HepG2 (cell line): ENCODE results near the gene SPAG6. TPM values are rescaled to one million over a fixed set of nuclear protein-coding genes. Genes with fewer than 3 reads are reported as not detected.

Experiments
- AGO1 ChIP-seq: fragments of 200-400 bp; formaldehyde crosslinking; IDR thresholded peaks from 2 replicates; pipeline ENCODE4 v1.6.1; 2017; ENCODE audit warnings: mild to moderate bottlenecking, low read depth, low read length, moderate library complexity; ENCODE audit not compliant: poor library complexity, severe bottlenecking
- CCDC6 ChIP-seq: sonication (generic); formaldehyde crosslinking; IDR thresholded peaks from 2 replicates; pipeline ENCODE4 v1.8.1; 2022; ENCODE audit warnings: mild to moderate bottlenecking, missing genetic modification reagents, moderate library complexity
- FOXO1 ChIP-seq: sonication (generic); formaldehyde crosslinking; IDR thresholded peaks from 2 replicates; pipeline ENCODE4 v1.4.0; 2020; ENCODE audit warnings: missing genetic modification reagents
- HNRNPL ChIP-seq: fragments of 200-400 bp; formaldehyde crosslinking; IDR thresholded peaks from 2 replicates; pipeline ENCODE4 v1.6.1; 2017; ENCODE audit warnings: mild to moderate bottlenecking, low read depth, low read length
- JDP2 ChIP-seq: sonication (generic); formaldehyde crosslinking; IDR thresholded peaks from 2 replicates; pipeline ENCODE4 v1.8.1; 2022; ENCODE audit warnings: missing genetic modification reagents, borderline replicate concordance
- MTA1 ChIP-seq: sonication (generic); formaldehyde crosslinking; IDR thresholded peaks from 2 replicates; pipeline ENCODE4 v1.4.0; 2020; ENCODE audit warnings: missing genetic modification reagents, mild to moderate bottlenecking, borderline replicate concordance
- NPAS2 ChIP-seq: sonication (generic); formaldehyde crosslinking; IDR thresholded peaks from 2 replicates; pipeline ENCODE4 v1.8.0; 2022; ENCODE audit warnings: mild to moderate bottlenecking, missing genetic modification reagents, borderline replicate concordance
- NR2F1 ChIP-seq, 2 experiments: fragments of 450-650 bp in 1 of 2; formaldehyde crosslinking in 1 of 2; IDR thresholded peaks; 2 replicates each; pipeline versions ENCODE4 v1.5.0 to v1.6.1; 2016 to 2020; ENCODE audit warnings: mild to moderate bottlenecking in 1 of 2, missing compliant biosample characterization in 1 of 2, missing genetic modification reagents in 1 of 2, moderate library complexity in 1 of 2
- RFX1 ChIP-seq: fragments of 450-650 bp; IDR thresholded peaks from 2 replicates; pipeline ENCODE4 v1.6.1; 2017
- SP2 ChIP-seq: sonication (generic); formaldehyde crosslinking; IDR thresholded peaks from 2 replicates; pipeline ENCODE4 v1.5.1; 2020; ENCODE audit warnings: mild to moderate bottlenecking, missing genetic modification reagents
- SRSF4 ChIP-seq: fragments of 200-400 bp; formaldehyde crosslinking; IDR thresholded peaks from one replicate; pipeline ENCODE4 v1.6.1; 2018; ENCODE audit warnings: mild to moderate bottlenecking, low read depth, low read length, moderate library complexity; ENCODE audit not compliant: poor library complexity, severe bottlenecking
- ZNF367 ChIP-seq: sonication (generic); formaldehyde crosslinking; IDR thresholded peaks from 2 replicates; pipeline ENCODE4 v1.4.0; 2020; ENCODE audit warnings: missing genetic modification reagents, borderline replicate concordance
- ZNF468 ChIP-seq: sonication (generic); formaldehyde crosslinking; IDR thresholded peaks from 2 replicates; pipeline ENCODE4 v1.8.0; 2022; ENCODE audit warnings: mild to moderate bottlenecking, moderate library complexity, missing genetic modification reagents
- ZNF556 ChIP-seq: sonication (generic); formaldehyde crosslinking; IDR thresholded peaks from 2 replicates; pipeline ENCODE4 v1.4.0; 2020; ENCODE audit warnings: mild to moderate bottlenecking, missing genetic modification reagents, borderline replicate concordance
- ZNF567 ChIP-seq: sonication (generic); formaldehyde crosslinking; IDR thresholded peaks from 2 replicates; pipeline ENCODE4 v1.8.1; 2023; ENCODE audit warnings: mild to moderate bottlenecking, missing genetic modification reagents, borderline replicate concordance
- ZNF891 ChIP-seq: sonication (generic); formaldehyde crosslinking; IDR thresholded peaks from 2 replicates; pipeline ENCODE4 v1.5.0; 2020; ENCODE audit warnings: mild to moderate bottlenecking, missing genetic modification reagents
- polyA plus RNA-seq, 8 experiments: library from polyadenylated mRNA; depleted of rRNA in 3 of 8; stranded (reverse) in 7 of 8; unstranded in 1 of 8; fragments of >200 nt; fragmentation: Illumina TruSeq in 4 of 8; extraction: Trizol in 4 of 8; gene quantifications; 2 replicates each; pipeline versions ENCODE4 v1.2.1 to v1.2.3, GENCODE V29; 2011 to 2016; ENCODE audit warnings: low read depth in 4 of 8, missing spikeins in 1 of 8, mixed read lengths in 1 of 8; ENCODE audit not compliant: insufficient read depth in 1 of 8
- total RNA-seq, 5 experiments: library from RNA; depleted of rRNA; stranded (reverse); fragments of >200 nt; fragmentation: Illumina TruSeq; extraction: Trizol; gene quantifications; 2 replicates each; pipeline ENCODE4 v1.2.3, GENCODE V29; 2016; ENCODE audit warnings: low read depth in 1 of 5
- TF ChIP-seq, protein P1 (sequence below): sonication (generic); formaldehyde crosslinking; IDR thresholded peaks from 2 replicates; pipeline ENCODE4 v1.5.0; 2020; ENCODE audit warnings: missing genetic modification reagents, mild to moderate bottlenecking, borderline replicate concordance
- TF ChIP-seq, protein P2 (sequence below): sonication (generic); formaldehyde crosslinking; IDR thresholded peaks from 2 replicates; pipeline ENCODE4 v1.4.0; 2020; ENCODE audit warnings: mild to moderate bottlenecking, missing genetic modification reagents
- TF ChIP-seq, protein P3 (sequence below): sonication (generic); formaldehyde crosslinking; IDR thresholded peaks from 2 replicates; pipeline ENCODE4 v1.5.1; 2020; ENCODE audit warnings: missing genetic modification reagents, mild to moderate bottlenecking, borderline replicate concordance
- TF ChIP-seq, protein P4 (sequence below): sonication (generic); formaldehyde crosslinking; IDR thresholded peaks from 2 replicates; pipeline ENCODE4 v1.5.0; 2020; ENCODE audit warnings: missing genetic modification reagents
- TF ChIP-seq, protein P5 (sequence below): sonication (generic); formaldehyde crosslinking; IDR thresholded peaks from 2 replicates; pipeline ENCODE4 v1.4.0; 2020; ENCODE audit warnings: missing genetic modification reagents, borderline replicate concordance

The SPAG6 gene
- total and polyA plus RNA-seq, 2 of the 13 experiments (the other 11 are each of a cell fraction or from before 2014, with no cell fraction given): not detected

DNA sequence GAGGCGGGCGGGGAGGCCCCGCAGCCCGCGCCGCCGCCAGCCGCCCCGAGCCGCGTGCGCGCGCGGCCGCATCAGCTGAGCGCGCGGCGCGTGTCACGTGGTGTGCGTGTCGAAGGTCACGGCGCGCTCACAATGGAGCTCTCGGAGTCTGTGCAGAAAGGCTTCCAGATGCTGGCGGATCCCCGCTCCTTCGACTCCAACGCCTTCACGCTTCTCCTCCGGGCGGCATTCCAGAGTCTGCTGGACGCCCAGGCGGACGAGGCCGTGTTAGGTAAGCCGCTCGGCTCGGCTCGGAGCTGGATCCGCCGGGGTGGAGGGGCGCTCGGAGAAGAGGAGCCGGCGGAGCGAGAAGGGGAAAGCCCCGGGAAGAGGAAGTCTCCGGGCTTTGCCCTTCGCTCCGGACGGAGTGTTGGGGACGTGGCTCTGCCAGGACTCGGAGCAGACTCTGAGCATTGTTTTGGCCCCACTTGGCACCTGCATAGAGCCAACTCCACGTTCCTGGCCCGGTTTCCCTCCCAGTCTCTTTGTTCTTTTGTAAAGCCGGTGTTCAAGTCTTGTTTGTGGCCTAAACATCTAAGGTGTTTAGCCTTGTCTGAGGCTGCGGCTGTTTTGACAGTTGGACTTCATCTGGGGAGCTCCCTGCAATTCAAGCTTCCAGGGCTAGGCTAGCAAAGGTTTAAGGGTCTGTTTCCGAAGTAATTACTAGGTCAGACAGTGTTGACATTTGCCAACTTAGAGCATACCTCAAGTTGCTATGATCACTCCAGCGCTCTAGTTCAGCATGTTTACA, 28.8 kb upstream of the SPAG6 start, which contains the start of gene COMMD3 (continued):
- TF ChIP-seq, protein P1, sequence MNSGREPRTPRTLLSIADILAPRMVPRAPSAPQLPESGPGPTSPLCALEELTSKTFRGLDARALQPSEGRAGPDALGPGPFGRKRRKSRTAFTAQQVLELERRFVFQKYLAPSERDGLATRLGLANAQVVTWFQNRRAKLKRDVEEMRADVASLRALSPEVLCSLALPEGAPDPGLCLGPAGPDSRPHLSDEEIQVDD (CRISPR knock-in tag): no peak
- TF ChIP-seq CCDC6 (CRISPR knock-in tag) (peak; percentile 31; the same call in 1 of the 2 replicates), FOXO1 (CRISPR knock-in tag) (peak; percentile 49; the same call in 1 of the 2 replicates), NR2F1 (CRISPR knock-in tag; IDR thresholded peaks at IDR 0.05) (peak; percentile 59 to 70; a peak in 3 of 4 replicates), AGO1 (peak; percentile 71), ZNF468 (CRISPR knock-in tag) (no peak), ZNF367 (CRISPR knock-in tag) (no peak), HNRNPL (no peak), ZNF567 (no peak), NPAS2 (CRISPR knock-in tag) (no peak), MTA1 (peak; percentile 51; the same call in 1 of the 2 replicates), SRSF4 (no peak), ZNF891 (CRISPR knock-in tag) (peak; percentile 61; the same call in 1 of the 2 replicates), SP2 (CRISPR knock-in tag) (no peak), JDP2 (no peak; the same call in 1 of the 2 replicates), ZNF556 (CRISPR knock-in tag) (no peak), RFX1 (no peak)
- TF ChIP-seq, protein P2, sequence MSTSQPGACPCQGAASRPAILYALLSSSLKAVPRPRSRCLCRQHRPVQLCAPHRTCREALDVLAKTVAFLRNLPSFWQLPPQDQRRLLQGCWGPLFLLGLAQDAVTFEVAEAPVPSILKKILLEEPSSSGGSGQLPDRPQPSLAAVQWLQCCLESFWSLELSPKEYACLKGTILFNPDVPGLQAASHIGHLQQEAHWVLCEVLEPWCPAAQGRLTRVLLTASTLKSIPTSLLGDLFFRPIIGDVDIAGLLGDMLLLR (CRISPR knock-in tag): no peak; the same call in 1 of the 2 replicates
- TF ChIP-seq, protein P3, sequence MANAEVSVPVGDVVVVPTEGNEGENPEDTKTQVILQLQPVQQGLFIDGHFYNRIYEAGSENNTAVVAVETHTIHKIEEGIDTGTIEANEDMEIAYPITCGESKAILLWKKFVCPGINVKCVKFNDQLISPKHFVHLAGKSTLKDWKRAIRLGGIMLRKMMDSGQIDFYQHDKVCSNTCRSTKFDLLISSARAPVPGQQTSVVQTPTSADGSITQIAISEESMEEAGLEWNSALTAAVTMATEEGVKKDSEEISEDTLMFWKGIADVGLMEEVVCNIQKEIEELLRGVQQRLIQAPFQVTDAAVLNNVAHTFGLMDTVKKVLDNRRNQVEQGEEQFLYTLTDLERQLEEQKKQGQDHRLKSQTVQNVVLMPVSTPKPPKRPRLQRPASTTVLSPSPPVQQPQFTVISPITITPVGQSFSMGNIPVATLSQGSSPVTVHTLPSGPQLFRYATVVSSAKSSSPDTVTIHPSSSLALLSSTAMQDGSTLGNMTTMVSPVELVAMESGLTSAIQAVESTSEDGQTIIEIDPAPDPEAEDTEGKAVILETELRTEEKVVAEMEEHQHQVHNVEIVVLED (CRISPR knock-in tag): peak; percentile 75
- TF ChIP-seq, protein P4, sequence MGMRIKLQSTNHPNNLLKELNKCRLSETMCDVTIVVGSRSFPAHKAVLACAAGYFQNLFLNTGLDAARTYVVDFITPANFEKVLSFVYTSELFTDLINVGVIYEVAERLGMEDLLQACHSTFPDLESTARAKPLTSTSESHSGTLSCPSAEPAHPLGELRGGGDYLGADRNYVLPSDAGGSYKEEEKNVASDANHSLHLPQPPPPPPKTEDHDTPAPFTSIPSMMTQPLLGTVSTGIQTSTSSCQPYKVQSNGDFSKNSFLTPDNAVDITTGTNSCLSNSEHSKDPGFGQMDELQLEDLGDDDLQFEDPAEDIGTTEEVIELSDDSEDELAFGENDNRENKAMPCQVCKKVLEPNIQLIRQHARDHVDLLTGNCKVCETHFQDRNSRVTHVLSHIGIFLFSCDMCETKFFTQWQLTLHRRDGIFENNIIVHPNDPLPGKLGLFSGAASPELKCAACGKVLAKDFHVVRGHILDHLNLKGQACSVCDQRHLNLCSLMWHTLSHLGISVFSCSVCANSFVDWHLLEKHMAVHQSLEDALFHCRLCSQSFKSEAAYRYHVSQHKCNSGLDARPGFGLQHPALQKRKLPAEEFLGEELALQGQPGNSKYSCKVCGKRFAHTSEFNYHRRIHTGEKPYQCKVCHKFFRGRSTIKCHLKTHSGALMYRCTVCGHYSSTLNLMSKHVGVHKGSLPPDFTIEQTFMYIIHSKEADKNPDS: no peak
- TF ChIP-seq, protein P5, sequence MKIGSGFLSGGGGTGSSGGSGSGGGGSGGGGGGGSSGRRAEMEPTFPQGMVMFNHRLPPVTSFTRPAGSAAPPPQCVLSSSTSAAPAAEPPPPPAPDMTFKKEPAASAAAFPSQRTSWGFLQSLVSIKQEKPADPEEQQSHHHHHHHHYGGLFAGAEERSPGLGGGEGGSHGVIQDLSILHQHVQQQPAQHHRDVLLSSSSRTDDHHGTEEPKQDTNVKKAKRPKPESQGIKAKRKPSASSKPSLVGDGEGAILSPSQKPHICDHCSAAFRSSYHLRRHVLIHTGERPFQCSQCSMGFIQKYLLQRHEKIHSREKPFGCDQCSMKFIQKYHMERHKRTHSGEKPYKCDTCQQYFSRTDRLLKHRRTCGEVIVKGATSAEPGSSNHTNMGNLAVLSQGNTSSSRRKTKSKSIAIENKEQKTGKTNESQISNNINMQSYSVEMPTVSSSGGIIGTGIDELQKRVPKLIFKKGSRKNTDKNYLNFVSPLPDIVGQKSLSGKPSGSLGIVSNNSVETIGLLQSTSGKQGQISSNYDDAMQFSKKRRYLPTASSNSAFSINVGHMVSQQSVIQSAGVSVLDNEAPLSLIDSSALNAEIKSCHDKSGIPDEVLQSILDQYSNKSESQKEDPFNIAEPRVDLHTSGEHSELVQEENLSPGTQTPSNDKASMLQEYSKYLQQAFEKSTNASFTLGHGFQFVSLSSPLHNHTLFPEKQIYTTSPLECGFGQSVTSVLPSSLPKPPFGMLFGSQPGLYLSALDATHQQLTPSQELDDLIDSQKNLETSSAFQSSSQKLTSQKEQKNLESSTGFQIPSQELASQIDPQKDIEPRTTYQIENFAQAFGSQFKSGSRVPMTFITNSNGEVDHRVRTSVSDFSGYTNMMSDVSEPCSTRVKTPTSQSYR (CRISPR knock-in tag): no peak
